Ramos (cell line): ENCODE results near the gene CCDC78.

Source experiments
- in situ Hi-C: fragments of 300-500 bp; cut with MboI; formaldehyde crosslinking; loops from one replicate; pipeline ENCODE4 v1.14.3; 2022; ENCODE audit warnings: low sequenced_read_pairs; ENCODE audit not compliant: unreplicated experiment

Gene CCDC78

GRCh38 chr16:714558-715476 lies 11.4 kb downstream of the CCDC78 start, which contains the start of gene METRN:
METRN (plus strand) TSS chr16:715118; CDS start chr16:715290, 172 bp downstream.
- in situ Hi-C loops: loop anchor here (5.0 to 25.0 kb wide), 2 partner anchors 72 to 347 kb away; partner anchors contain the start of genes CHTF18, RPUSD1 and SSTR5

- in situ Hi-C loops: loop anchor here (5.0 to 25.0 kb wide), 2 partner anchors 73 to 348 kb away; partner anchors contain the start of genes CHTF18, RPUSD1 and SSTR5
Measured at GRCh38 chr16:714079-714478, 12.2 kb downstream of the CCDC78 start.

- in situ Hi-C loops: loop anchor here (5.0 to 25.0 kb wide), 2 partner anchors 75 to 350 kb away; partner anchors contain the start of genes CHTF18, RPUSD1 and SSTR5
Measured at GRCh38 chr16:712740-713250, 13.4 kb downstream of the CCDC78 start.

GRCh38 chr16:711548-712320 lies 14.5 kb downstream of the CCDC78 start:
- in situ Hi-C loops: loop anchor here (5.0 to 25.0 kb wide), 2 partner anchors 76 to 351 kb away; partner anchors contain the start of genes CHTF18, RPUSD1 and SSTR5

- in situ Hi-C loops: loop anchor here (5.0 to 25.0 kb wide), 2 partner anchors 76 to 351 kb away; partner anchors contain the start of genes CHTF18, RPUSD1 and SSTR5
Measured at GRCh38 chr16:711084-711483, 15.2 kb downstream of the CCDC78 start.

- in situ Hi-C loops: loop anchor here (5.0 to 25.0 kb wide), 2 partner anchors 77 to 352 kb away; partner anchors contain the start of genes CHTF18, RPUSD1 and SSTR5
Measured at GRCh38 chr16:710500-711075, 15.7 kb downstream of the CCDC78 start.

GRCh38 chr16:709566-710499 lies 16.4 kb downstream of the CCDC78 start:
- in situ Hi-C loops: loop anchor here (5.0 to 25.0 kb wide), 2 partner anchors 77 to 352 kb away; partner anchors contain the start of genes CHTF18, RPUSD1 and SSTR5

GRCh38 chr16:708959-709358 lies 17.3 kb downstream of the CCDC78 start:
- in situ Hi-C loops: loop anchor here (25.0 kb wide), 1 partner anchor 353 kb away; the partner anchor contains the start of gene SSTR5

- in situ Hi-C loops: loop anchor here (25.0 kb wide), 1 partner anchor 354 kb away; the partner anchor contains the start of gene SSTR5
Measured at GRCh38 chr16:708019-708418, 18.2 kb downstream of the CCDC78 start.

- in situ Hi-C loops: loop anchor here (25.0 kb wide), 1 partner anchor 355 kb away; the partner anchor contains the start of gene SSTR5
Measured at GRCh38 chr16:707062-707538, 19.1 kb downstream of the CCDC78 start.

GRCh38 chr16:706189-707061 lies 19.8 kb downstream of the CCDC78 start:
- in situ Hi-C loops: loop anchor here (25.0 kb wide), 1 partner anchor 356 kb away; the partner anchor contains the start of gene SSTR5

GRCh38 chr16:705431-706188 lies 20.6 kb downstream of the CCDC78 start, which contains the start of gene FBXL16:
FBXL16 (minus strand) TSS chr16:705801; CDS start chr16:697405, 8,396 bp downstream.
- in situ Hi-C loops: loop anchor here (25.0 kb wide), 1 partner anchor 357 kb away; the partner anchor contains the start of gene SSTR5

GRCh38 chr16:704552-705380 lies 21.5 kb downstream of the CCDC78 start:
- in situ Hi-C loops: loop anchor here (25.0 kb wide), 1 partner anchor 358 kb away; the partner anchor contains the start of gene SSTR5

- in situ Hi-C loops: loop anchor here (25.0 kb wide), 1 partner anchor 358 kb away; the partner anchor contains the start of gene SSTR5
Measured at GRCh38 chr16:704047-704446, 22.2 kb downstream of the CCDC78 start.

- in situ Hi-C loops: loop anchor here (25.0 kb wide), 1 partner anchor 359 kb away; the partner anchor contains the start of gene SSTR5
Measured at GRCh38 chr16:703406-703805, 22.8 kb downstream of the CCDC78 start.
